Chondrocyte (in vitro differentiated cells): ENCODE data around the gene ALOX12. TPM values are rescaled to one million over a fixed set of nuclear protein-coding genes. Genes with fewer than 3 reads are reported as not detected.
"Not testable (repeated sequence)": the region's sequence is repeated elsewhere in the genome, so short reads cannot be mapped to it uniquely, and the experiment has no call there.

ENCODE experiments used
- DNase-seq: peaks from one replicate; pipeline ENCODE4 v3.0.0; 2021; ENCODE audit warnings: mixed read lengths, low spot score
- H3K27ac Mint-ChIP-seq: one replicate; pipeline ENCODE4 v1.8.0; 2021; ENCODE audit warnings: mild to moderate bottlenecking, moderate library complexity, mixed read lengths; ENCODE audit not compliant: unreplicated experiment
- H3K27me3 Mint-ChIP-seq: 2 replicates; pipeline ENCODE4 v1.8.0; 2021; ENCODE audit warnings: low read depth, mixed read lengths
- H3K36me3 Mint-ChIP-seq: 2 replicates; pipeline ENCODE4 v1.8.0; 2021; ENCODE audit warnings: low read depth, mixed read lengths
- H3K4me1 Mint-ChIP-seq: 2 replicates; pipeline ENCODE4 v1.8.0; 2021; ENCODE audit warnings: low read depth, mild to moderate bottlenecking, mixed read lengths
- H3K4me3 Mint-ChIP-seq: one replicate; pipeline ENCODE4 v1.8.0; 2021; ENCODE audit warnings: mild to moderate bottlenecking, moderate library complexity, mixed read lengths; ENCODE audit not compliant: unreplicated experiment
- H3K9me3 Mint-ChIP-seq: 2 replicates; pipeline ENCODE4 v1.8.0; 2021; ENCODE audit warnings: low read depth, mixed read lengths
- CTCF ChIP-seq: fragments of 200-600 bp; sonication (generic); IDR thresholded peaks from 2 replicates; pipeline ENCODE4 v1.5.0; 2021; ENCODE audit warnings: antibody characterized with exemption, mild to moderate bottlenecking, moderate library complexity
- long read RNA-seq: library from polyadenylated mRNA; stranded (forward); transcript quantifications from one replicate; pipeline ENCODE4 v2.0.0, GENCODE V29; 2021
- total RNA-seq: library from RNA; stranded (reverse); gene quantifications from 3 replicates; pipeline ENCODE4 v1.2.1, GENCODE V29; 2021

Gene ALOX12
- not detected in 3 replicates for total RNA-seq
- long read RNA-seq = 0 reads

GRCh38 chr17:6995500-6996255 is at the start of gene ALOX12:
TSS of gene ALOX12 (plus strand) at chr17:6996049. CDS start at chr17:6996118, 69 bp downstream.
- no peaks in the 10 kb centered on the region for H3K27me3 Mint-ChIP-seq
- H3K4me1 Mint-ChIP-seq = peaks cover 5% of the 10 kb centered on the region
- TF ChIP-seq CTCF = no peak
- no peak for DNase-seq
- no peak within 1 kb of the TSS for H3K4me3 Mint-ChIP-seq
- no peak within 1 kb of the TSS for H3K27ac Mint-ChIP-seq
- H3K36me3 Mint-ChIP-seq = peaks cover 23% of the 10 kb centered on the region
- H3K9me3 Mint-ChIP-seq = no peaks in the 10 kb centered on the region

DNA sequence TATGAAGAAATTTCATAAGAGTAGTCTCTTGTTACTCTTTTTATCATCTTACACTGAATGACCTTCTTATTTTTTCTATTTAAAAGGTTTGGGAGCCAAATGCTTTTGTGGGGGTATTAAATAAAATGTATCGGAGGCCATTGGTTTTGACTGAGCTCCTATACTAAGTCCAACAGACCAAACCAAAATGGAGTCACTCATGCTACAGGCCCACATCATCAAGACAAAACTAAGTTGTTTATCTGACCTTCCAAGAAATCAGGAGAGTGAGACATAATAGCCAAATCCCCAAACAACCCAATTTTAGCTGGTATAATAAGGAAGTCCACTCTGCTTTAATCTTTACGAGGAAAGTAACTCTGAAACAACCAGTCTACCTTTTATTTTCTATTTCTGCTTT is 48.1 kb upstream of the ALOX12 start:
- Mint-ChIP-seq H3K36me3 (peaks cover 1% of the 10 kb centered on the region), H3K9me3 (peaks cover 2% of the 10 kb centered on the region), H3K27me3 (no peaks in the 10 kb centered on the region), H3K4me3 (no peak overlapping the region), H3K4me1 (peaks cover 3% of the 10 kb centered on the region), H3K27ac (no peak overlapping the region)
- no peak for TF ChIP-seq CTCF
- DNase-seq = no peak

- Mint-ChIP-seq H3K9me3 (peaks cover 2% of the 10 kb centered on the region), H3K36me3 (peaks cover 1% of the 10 kb centered on the region), H3K27me3 (no peaks in the 10 kb centered on the region), H3K4me3 (no peak overlapping the region), H3K27ac (no peak overlapping the region), H3K4me1 (peaks cover 3% of the 10 kb centered on the region)
- no peak for DNase-seq
- TF ChIP-seq CTCF = no peak
These were observed 47.3 kb upstream of the ALOX12 start for GRCh38 chr17:6948562-6948961.

DNA sequence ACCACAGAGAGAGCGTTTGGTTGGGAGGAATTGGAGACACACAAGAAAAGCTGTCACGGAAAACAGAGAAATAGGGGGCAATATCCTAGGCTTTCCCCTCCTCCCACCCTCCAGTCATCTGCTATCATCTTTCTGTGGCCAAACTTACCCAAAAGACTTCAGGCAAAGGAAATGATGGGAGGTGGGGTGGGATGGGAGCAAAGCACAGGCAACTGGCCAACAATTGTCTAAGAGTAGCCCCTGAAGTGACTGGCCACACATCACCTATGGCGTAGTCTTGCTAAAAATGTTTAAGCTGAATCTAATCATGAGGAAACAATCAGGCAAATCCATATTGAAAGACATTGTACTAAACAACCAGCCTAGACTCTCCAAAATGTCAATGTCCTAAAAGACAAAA is 46.9 kb upstream of the ALOX12 start:
- Mint-ChIP-seq H3K4me3 (no peak overlapping the region), H3K4me1 (peaks cover 3% of the 10 kb centered on the region), H3K27me3 (no peaks in the 10 kb centered on the region), H3K36me3 (peaks cover 1% of the 10 kb centered on the region), H3K27ac (no peak overlapping the region), H3K9me3 (peaks cover 2% of the 10 kb centered on the region)
- no peak for DNase-seq
- TF ChIP-seq CTCF = no peak

- H3K9me3 Mint-ChIP-seq, H3K27me3 Mint-ChIP-seq, H3K4me3 Mint-ChIP-seq, H3K36me3 Mint-ChIP-seq, H3K4me1 Mint-ChIP-seq, DNase-seq, H3K27ac Mint-ChIP-seq: not testable (repeated sequence)
These were observed 44.9 kb upstream of the ALOX12 start for GRCh38 chr17:6950938-6951337.

GRCh38 chr17:6953689-6954088 is 42.2 kb upstream of the ALOX12 start:
- no peak for TF ChIP-seq CTCF
- DNase-seq = no peak
- Mint-ChIP-seq H3K9me3 (peaks cover 5% of the 10 kb centered on the region), H3K27ac (no peak overlapping the region), H3K27me3 (no peaks in the 10 kb centered on the region), H3K4me3 (no peak overlapping the region), H3K4me1 (peaks cover under 1% of the 10 kb centered on the region), H3K36me3 (peaks cover 3% of the 10 kb centered on the region)
